ENCODE data around the gene CCT4. TPM values are rescaled to one million over a fixed set of nuclear protein-coding genes. Genes with fewer than 3 reads are reported as not detected.
"Not testable (repeated sequence)": the region's sequence is repeated elsewhere in the genome, so short reads cannot be mapped to it uniquely, and the experiment has no call there.

Gene CCT4
- total RNA-seq, 1 experiment from 2014 or later = 265 TPM

GRCh38 chr2:61882850-61883249, 5.6 kb downstream of the CCT4 start:
- Histone ChIP-seq H3K9me2 (ENCODE audit: insufficient read depth) (no peaks in the 10 kb centered on the region), H3K27me3 (ENCODE audit: insufficient read depth, low read depth) (no peaks in the 10 kb centered on the region), H3K9me3 (ENCODE audit: insufficient read depth, low read depth) (no peaks in the 10 kb centered on the region), H4K20me1 (ENCODE audit: insufficient read depth) (peaks cover 73% of the 10 kb centered on the region), H3F3A (ENCODE audit: insufficient read depth, low read depth) (peaks cover 63% of the 10 kb centered on the region), H3K79me2 (ENCODE audit: low read depth) (peaks cover 74% of the 10 kb centered on the region), H3K27ac (no peak overlapping the region), H3K36me3 (ENCODE audit: low read depth) (peaks cover 78% of the 10 kb centered on the region), H3K4me2 (no peak overlapping the region), H3K4me3 (no peak overlapping the region), H3K4me1 (replicated peaks; ENCODE audit: insufficient read depth) (peaks cover 23% of the 10 kb centered on the region), H2AFZ (no peak overlapping the region)
- no TSS peak for BruUV-seq (replicated peaks)
- no peak for DNase-seq
- CTCF ChIA-PET = no interaction called here
- no peak for TF ChIP-seq EZH2 (IDR thresholded peaks at IDR 0.05; ENCODE audit: low read depth)
- no peak for TF ChIP-seq CTCF (conservative IDR thresholded peaks at IDR 0.05)
- POLR2A ChIA-PET (ENCODE audit: unreplicated experiment) = no interaction called here
- intact Hi-C loops (cut with micrococcal nuclease; ENCODE audit: unreplicated experiment) = loop anchor here (10.0 kb wide), 2 partner anchors 348 to 388 kb away; partner anchors contain the start of gene XPO1

GRCh38 chr2:61879351-61879750, 9.1 kb downstream of the CCT4 start:
- CTCF ChIA-PET = not testable (repeated sequence)
- peaks cover 48% of the 10 kb centered on the region for H3K79me2 ChIP-seq (ENCODE audit: low read depth)

GRCh38 chr2:61878761-61879160, 9.7 kb downstream of the CCT4 start:
- no peak for DNase-seq
- intact Hi-C loops (cut with micrococcal nuclease; ENCODE audit: unreplicated experiment) = no loop called here
- CTCF ChIA-PET = no interaction called here
- Histone ChIP-seq H3K36me3 (ENCODE audit: low read depth) (peaks cover 74% of the 10 kb centered on the region), H3K9me3 (ENCODE audit: insufficient read depth, low read depth) (no peaks in the 10 kb centered on the region), H3K4me3 (no peak overlapping the region), H3K79me2 (ENCODE audit: low read depth) (peaks cover 42% of the 10 kb centered on the region), H3K4me1 (replicated peaks; ENCODE audit: insufficient read depth) (no peaks in the 10 kb centered on the region), H2AFZ (no peak overlapping the region), H3K4me2 (no peak overlapping the region), H3F3A (ENCODE audit: insufficient read depth, low read depth) (peaks cover 60% of the 10 kb centered on the region), H4K20me1 (ENCODE audit: insufficient read depth) (peaks cover 48% of the 10 kb centered on the region), H3K27me3 (ENCODE audit: insufficient read depth, low read depth) (no peaks in the 10 kb centered on the region), H3K9me2 (ENCODE audit: insufficient read depth) (no peaks in the 10 kb centered on the region), H3K27ac (no peak overlapping the region)
- BruUV-seq (replicated peaks) = no TSS peak
- TF ChIP-seq CTCF (conservative IDR thresholded peaks at IDR 0.05) = no peak
- no peak for TF ChIP-seq EZH2 (IDR thresholded peaks at IDR 0.05; ENCODE audit: low read depth)
- POLR2A ChIA-PET (ENCODE audit: unreplicated experiment) = no interaction called here

More at GRCh38 chr2:61879351-61879750, 9.1 kb downstream of the CCT4 start:
- H3K9me2 ChIP-seq (ENCODE audit: insufficient read depth); H3K9me3 ChIP-seq (ENCODE audit: insufficient read depth, low read depth); DNase-seq; H3K4me1 ChIP-seq (replicated peaks; ENCODE audit: insufficient read depth); H3K27ac ChIP-seq; H2AFZ ChIP-seq; H3K27me3 ChIP-seq (ENCODE audit: insufficient read depth, low read depth); POLR2A ChIA-PET (ENCODE audit: unreplicated experiment); H3K4me3 ChIP-seq; BruUV-seq (replicated peaks); intact Hi-C loops (cut with micrococcal nuclease; ENCODE audit: unreplicated experiment); H3K4me2 ChIP-seq: not testable (repeated sequence)
- Histone ChIP-seq H4K20me1 (ENCODE audit: insufficient read depth) (peaks cover 49% of the 10 kb centered on the region), H3F3A (ENCODE audit: insufficient read depth, low read depth) (peaks cover 58% of the 10 kb centered on the region), H3K36me3 (ENCODE audit: low read depth) (peaks cover 78% of the 10 kb centered on the region)

GRCh38 chr2:61877571-61878245, 10.7 kb downstream of the CCT4 start:
- POLR2A ChIA-PET (ENCODE audit: unreplicated experiment) = no interaction called here
- no peak overlapping the region for H3K27ac ChIP-seq
- H3K9me3 ChIP-seq (ENCODE audit: insufficient read depth, low read depth) = no peaks in the 10 kb centered on the region
- BruUV-seq (replicated peaks) = no TSS peak
- peaks cover 36% of the 10 kb centered on the region for H3K79me2 ChIP-seq (ENCODE audit: low read depth)
- no peaks in the 10 kb centered on the region for H3K27me3 ChIP-seq (ENCODE audit: insufficient read depth, low read depth)
- TF ChIP-seq EZH2 (IDR thresholded peaks at IDR 0.05; ENCODE audit: low read depth) = no peak
- TF ChIP-seq CTCF (conservative IDR thresholded peaks at IDR 0.05) = no peak
- H3F3A ChIP-seq (ENCODE audit: insufficient read depth, low read depth) = peaks cover 59% of the 10 kb centered on the region
- H3K4me3 ChIP-seq = no peak overlapping the region
- CTCF ChIA-PET = no interaction called here
- no peaks in the 10 kb centered on the region for H3K4me1 ChIP-seq (replicated peaks; ENCODE audit: insufficient read depth)
- no peak overlapping the region for H2AFZ ChIP-seq
- no peak for DNase-seq
- peaks cover 38% of the 10 kb centered on the region for H4K20me1 ChIP-seq (ENCODE audit: insufficient read depth)
- no peak overlapping the region for H3K4me2 ChIP-seq
- H3K36me3 ChIP-seq (ENCODE audit: low read depth) = peaks cover 73% of the 10 kb centered on the region
- intact Hi-C loops (cut with micrococcal nuclease; ENCODE audit: unreplicated experiment) = no loop called here
- no peaks in the 10 kb centered on the region for H3K9me2 ChIP-seq (ENCODE audit: insufficient read depth)
